HepG2 (cell line): ENCODE measurements around the gene BMPR2.

Experiments used
- BCL3 ChIP-seq: sonication (generic); formaldehyde crosslinking; IDR thresholded peaks from 2 replicates; pipeline ENCODE4 v1.5.1; 2020; ENCODE audit warnings: mild to moderate bottlenecking, missing genetic modification reagents, moderate library complexity
- CTCF ChIP-seq: sonication (generic); formaldehyde crosslinking; IDR thresholded peaks from 2 replicates; pipeline ENCODE4 v1.5.0; 2020; ENCODE audit warnings: mild to moderate bottlenecking, missing genetic modification reagents, moderate library complexity
- ELF3 ChIP-seq: IDR thresholded peaks from 2 replicates; pipeline ENCODE4 v1.6.1; 2016; ENCODE audit warnings: missing genetic modification reagents, missing compliant biosample characterization
- GPN1 ChIP-seq: sonication (generic); formaldehyde crosslinking; IDR thresholded peaks from 2 replicates; pipeline ENCODE4 v1.5.1; 2020; ENCODE audit warnings: missing genetic modification reagents, borderline replicate concordance
- HDAC1 ChIP-seq: sonication (generic); formaldehyde crosslinking; IDR thresholded peaks from 2 replicates; pipeline ENCODE4 v1.5.1; 2020; ENCODE audit warnings: mild to moderate bottlenecking, missing genetic modification reagents
- HIC2 ChIP-seq: sonication (generic); formaldehyde crosslinking; IDR thresholded peaks from 2 replicates; pipeline ENCODE4 v1.9.0; 2022; ENCODE audit warnings: low read depth, missing genetic modification reagents
- PITX1 ChIP-seq: sonication (generic); formaldehyde crosslinking; IDR thresholded peaks from 2 replicates; pipeline ENCODE4 v1.5.1; 2020; ENCODE audit warnings: mild to moderate bottlenecking, missing genetic modification reagents
- RAD51 ChIP-seq: fragments of 450-650 bp; IDR thresholded peaks from 2 replicates; pipeline ENCODE4 v1.6.1; 2016; ENCODE audit warnings: borderline replicate concordance
- RBAK ChIP-seq: sonication (generic); formaldehyde crosslinking; IDR thresholded peaks from 2 replicates; pipeline ENCODE4 v1.5.1; 2020; ENCODE audit warnings: mild to moderate bottlenecking, missing genetic modification reagents
- TOPORS ChIP-seq: sonication (generic); formaldehyde crosslinking; IDR thresholded peaks from 2 replicates; pipeline ENCODE4 v1.8.0; 2023; ENCODE audit warnings: mild to moderate bottlenecking, missing genetic modification reagents
- ZBTB21 ChIP-seq: sonication (generic); formaldehyde crosslinking; IDR thresholded peaks from 2 replicates; pipeline ENCODE4 v1.4.0; 2020; ENCODE audit warnings: missing genetic modification reagents
- ZBTB33 ChIP-seq: sonication (generic); formaldehyde crosslinking; IDR thresholded peaks from 2 replicates; pipeline ENCODE4 v1.4.0; 2020; ENCODE audit warnings: missing genetic modification reagents

- no peak for TF ChIP-seq PITX1 (CRISPR knock-in tag)
- TF ChIP-seq GPN1 (CRISPR knock-in tag) = no peak
- TF ChIP-seq CTCF (CRISPR knock-in tag) = no peak
- TF ChIP-seq HDAC1 (CRISPR knock-in tag) = no peak
- TF ChIP-seq ZBTB21 = no peak
- TF ChIP-seq TOPORS (CRISPR knock-in tag) = no peak
- TF ChIP-seq RBAK (CRISPR knock-in tag) = no peak
- no peak for TF ChIP-seq RAD51
- no peak for TF ChIP-seq HIC2 (CRISPR knock-in tag)
- no peak for TF ChIP-seq ZBTB33 (CRISPR knock-in tag)
- no peak for TF ChIP-seq ELF3 (CRISPR knock-in tag)
- no peak for TF ChIP-seq BCL3 (CRISPR knock-in tag)
These were observed 2.6 kb upstream of the BMPR2 start for GRCh38 chr2:202373490-202373889.
